NB4 (cell line): Measurements from ENCODE around the gene ADGRL3.
A peak's percentile ranks its signal among the peaks of the same experiment; 100 is the strongest.
"Not testable (repeated sequence)": the region's sequence is repeated elsewhere in the genome, so short reads cannot be mapped to it uniquely, and the experiment has no call there.

Experiments
- DNase-seq: peaks from one replicate; pipeline ENCODE4 v3.0.0; 2010; ENCODE audit warnings: low read depth
- H3K4me3 ChIP-seq: one replicate; pipeline ENCODE4 v1.5.1; 2011; ENCODE audit warnings: mild to moderate bottlenecking, low read depth, low read length, moderate library complexity
- CTCF ChIP-seq: IDR thresholded peaks from one replicate; pipeline ENCODE4 v1.5.1; 2012; ENCODE audit warnings: low read depth, low read length
- MAX ChIP-seq: IDR thresholded peaks from 2 replicates; pipeline ENCODE4 v1.6.1; 2011; ENCODE audit warnings: low read depth, low read length
- MYC ChIP-seq: IDR thresholded peaks from 2 replicates; pipeline ENCODE4 v1.6.1; 2011; ENCODE audit warnings: low read depth, low read length
- POLR2A ChIP-seq: IDR thresholded peaks from 2 replicates; pipeline ENCODE4 v1.6.1; 2011; ENCODE audit warnings: mild to moderate bottlenecking; ENCODE audit not compliant: insufficient read length; ENCODE audit errors: extremely low read depth

The ADGRL3 gene

GRCh38 chr4:61385256-61385655, 185.1 kb downstream of the ADGRL3 start:
- TF ChIP-seq CTCF: no peak
- TF ChIP-seq MYC: no peak
- TF ChIP-seq POLR2A: no peak
- TF ChIP-seq MAX: no peak

GRCh38 chr4:61387372-61387771, 187.2 kb downstream of the ADGRL3 start:
- not testable (repeated sequence) for DNase-seq, H3K4me3 ChIP-seq

More at GRCh38 chr4:61385256-61385655, 185.1 kb downstream of the ADGRL3 start:
- H3K4me3 ChIP-seq: no peak overlapping the region
- no peak for DNase-seq

GRCh38 chr4:61389640-61390039, 189.5 kb downstream of the ADGRL3 start:
- H3K4me3 ChIP-seq: no peak overlapping the region
- DNase-seq: no peak
- TF ChIP-seq POLR2A (no peak), MAX (no peak), MYC (no peak), CTCF (no peak)

- no peak for TF ChIP-seq MAX
- TF ChIP-seq CTCF: no peak
- TF ChIP-seq MYC: no peak
- TF ChIP-seq POLR2A: no peak
- DNase-seq: no peak
- no peak overlapping the region for H3K4me3 ChIP-seq
Observed at GRCh38 chr4:61395754-61396153, 195.6 kb downstream of the ADGRL3 start.

GRCh38 chr4:61397174-61397573, 197.0 kb downstream of the ADGRL3 start:
- TF ChIP-seq POLR2A (no peak), MYC (no peak), MAX (no peak), CTCF (no peak)
- peak; percentile 3 for DNase-seq
- no peak overlapping the region for H3K4me3 ChIP-seq

- DNase-seq: no peak
- H3K4me3 ChIP-seq: no peak overlapping the region
- TF ChIP-seq POLR2A: no peak
- no peak for TF ChIP-seq MYC
- TF ChIP-seq MAX: no peak
- TF ChIP-seq CTCF: no peak
Observed at GRCh38 chr4:61400439-61401038, 200.4 kb downstream of the ADGRL3 start.
